Islet precursor cell (in vitro differentiated cells): ENCODE data around the gene PMEPA1.

Source experiments
- DNase-seq: peaks from one replicate; pipeline ENCODE4 v3.0.0-alpha.2; 2018

PMEPA1 gene

GRCh38 chr20:57601737-57602136, 108.1 kb downstream of the PMEPA1 start:
- no peak for DNase-seq

- peak; percentile 87 for DNase-seq
Observed at GRCh38 chr20:57601211-57601570, 108.6 kb downstream of the PMEPA1 start.

- no peak for DNase-seq
Observed at GRCh38 chr20:57600320-57601210, 109.2 kb downstream of the PMEPA1 start.

GRCh38 chr20:57598491-57598890, 111.3 kb downstream of the PMEPA1 start:
- DNase-seq = no peak
